Caki2 (cell line): Measurements from ENCODE around the gene DYDC2. TPM values are rescaled to one million over a fixed set of nuclear protein-coding genes. Genes with fewer than 3 reads are reported as not detected.
"Not testable (repeated sequence)": the region's sequence is repeated elsewhere in the genome, so short reads cannot be mapped to it uniquely, and the experiment has no call there.

ENCODE experiments used
- DNase-seq: peaks from one replicate; pipeline ENCODE4 v3.0.0-alpha.2; 2015; ENCODE audit warnings: low read depth
- in situ Hi-C: cut with HindIII; loops from 2 replicates; pipeline ENCODE4 v1.10.0; 2016; ENCODE audit warnings: low sequenced_read_pairs, low pct_unique_long_range_greater_than_20kb, mixed read lengths
- total RNA-seq: library from RNA; depleted of rRNA; stranded (reverse); fragments of >200 nt; shearing (Covaris generic); gene quantifications from 2 replicates; pipeline ENCODE4 v1.2.3, GENCODE V29; 2014; ENCODE audit warnings: low replicate concordance

The DYDC2 gene
- total RNA-seq, 1 experiment from 2014 or later: not detected

DNA sequence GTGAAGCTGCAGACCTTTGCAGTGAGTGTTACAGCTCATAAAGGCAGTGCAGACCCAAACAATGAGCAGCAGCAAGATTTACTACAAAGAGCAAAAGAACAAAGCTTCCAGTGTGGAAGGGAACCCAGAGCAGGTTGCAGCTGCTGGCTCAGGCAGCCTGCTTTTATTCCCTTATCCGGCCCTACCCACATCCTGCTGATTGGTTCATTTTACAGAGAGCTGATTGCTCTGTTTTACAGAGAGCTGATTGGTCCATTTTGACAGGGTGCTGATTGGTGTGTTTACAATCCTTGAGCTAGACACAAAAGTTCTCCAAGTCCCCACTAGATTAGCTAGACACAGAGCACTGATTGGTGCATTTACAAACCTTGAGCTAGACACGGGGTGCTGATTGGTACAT is 2.3 kb downstream of the DYDC2 start:
- DNase-seq, in situ Hi-C loops: not testable (repeated sequence)

GRCh38 chr10:80359644-80360043 is 3.1 kb downstream of the DYDC2 start:
- in situ Hi-C loops: no loop called here
- DNase-seq: no peak

- DNase-seq: no peak
- in situ Hi-C loops: no loop called here
Observed at GRCh38 chr10:80365510-80365909, 8.9 kb downstream of the DYDC2 start.

- in situ Hi-C loops: no loop called here
Observed at GRCh38 chr10:80371467-80371866, 14.9 kb downstream of the DYDC2 start.

GRCh38 chr10:80372675-80373074 is 16.1 kb downstream of the DYDC2 start:
- in situ Hi-C loops: no loop called here
- DNase-seq: no peak

More at GRCh38 chr10:80371467-80371866, 14.9 kb downstream of the DYDC2 start:
- DNase-seq: no peak

GRCh38 chr10:80373502-80373901 is 16.9 kb downstream of the DYDC2 start:
- DNase-seq: no peak
- in situ Hi-C loops: no loop called here

- DNase-seq: no peak
- in situ Hi-C loops: no loop called here
Observed at GRCh38 chr10:80379701-80380100, 23.1 kb downstream of the DYDC2 start.

- DNase-seq: no peak
- in situ Hi-C loops: no loop called here
Observed at GRCh38 chr10:80380185-80380584, 23.6 kb downstream of the DYDC2 start.

GRCh38 chr10:80382989-80383388 is 26.4 kb downstream of the DYDC2 start:
- in situ Hi-C loops: no loop called here
- DNase-seq: peak; percentile 45

DNA sequence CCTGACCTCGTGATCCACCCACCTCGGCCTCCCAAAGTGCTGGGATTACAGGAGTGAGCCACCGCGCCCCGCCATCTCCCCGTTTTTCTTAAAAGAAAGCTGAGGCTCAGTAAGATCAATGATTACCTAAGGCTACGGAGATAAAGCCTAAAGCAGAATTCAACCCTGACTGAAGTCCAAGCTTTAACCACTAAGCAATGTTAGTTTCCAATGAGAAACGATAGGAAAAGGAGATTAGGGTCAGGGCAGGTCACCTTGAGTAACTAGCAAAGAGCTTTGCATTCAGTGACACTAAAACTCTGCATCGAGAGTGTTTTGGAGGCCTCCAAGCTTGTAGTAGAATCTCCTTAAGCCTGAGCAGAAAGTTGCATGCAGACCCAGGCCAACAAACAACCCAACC is 34.2 kb downstream of the DYDC2 start:
- in situ Hi-C loops: no loop called here
- DNase-seq: no peak

DNA sequence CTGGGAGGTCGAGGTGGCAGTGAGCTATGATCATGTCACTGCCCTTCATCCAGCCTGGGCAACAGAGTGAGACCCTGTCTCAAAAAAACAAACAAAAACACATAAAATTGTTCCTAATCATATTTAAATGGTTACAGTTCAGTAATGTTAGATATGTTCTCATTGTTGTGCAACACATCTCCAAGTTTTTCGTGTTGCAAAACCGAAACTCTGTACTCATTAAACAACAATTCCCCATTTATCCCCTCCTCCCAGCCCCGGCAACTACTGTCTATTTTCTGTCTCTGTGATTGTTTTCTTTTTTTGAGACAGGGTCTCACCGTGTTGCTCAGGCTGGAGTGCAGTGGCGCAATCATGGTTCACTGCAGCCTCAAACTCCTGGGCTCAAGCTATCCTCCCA is 35.7 kb downstream of the DYDC2 start:
- in situ Hi-C loops: no loop called here
- no peak for DNase-seq

GRCh38 chr10:80394358-80394916 is 37.9 kb downstream of the DYDC2 start:
- in situ Hi-C loops: no loop called here

GRCh38 chr10:80397014-80397413 is 40.4 kb downstream of the DYDC2 start:
- in situ Hi-C loops: no loop called here
- DNase-seq: no peak

More at GRCh38 chr10:80394358-80394916, 37.9 kb downstream of the DYDC2 start:
- no peak for DNase-seq

DNA sequence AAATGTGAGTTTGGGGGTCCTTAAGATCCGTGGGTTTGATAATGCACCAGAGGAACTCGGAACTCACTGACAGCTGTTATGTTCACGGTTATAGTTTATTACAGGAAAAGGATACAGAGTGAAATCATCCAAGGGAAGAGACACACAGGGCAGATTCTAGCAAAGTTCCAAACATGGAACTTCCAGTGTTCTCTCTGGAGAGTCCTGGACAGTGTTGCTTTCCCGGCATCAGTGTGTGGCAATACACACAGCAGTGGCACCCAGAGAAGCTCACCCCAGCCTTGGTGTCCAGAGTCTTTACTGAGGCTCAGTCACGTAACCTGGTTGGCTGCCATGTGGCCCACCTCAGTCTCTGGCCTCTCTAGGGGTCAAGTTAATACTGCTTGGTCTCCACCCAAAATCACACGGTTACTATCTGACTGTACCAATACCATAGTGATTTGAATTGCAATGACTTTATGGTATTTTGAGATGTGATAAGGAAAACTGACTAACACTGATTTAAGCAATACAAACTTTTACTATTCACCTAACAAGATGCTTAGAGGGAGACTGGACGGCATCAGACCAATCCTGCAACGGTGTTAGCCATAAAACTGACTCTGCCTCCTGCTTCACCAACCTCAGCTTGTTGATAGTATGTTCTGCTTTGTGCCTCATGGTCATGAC is 43.7 kb downstream of the DYDC2 start:
- no peak for DNase-seq
- in situ Hi-C loops: no loop called here

DNA sequence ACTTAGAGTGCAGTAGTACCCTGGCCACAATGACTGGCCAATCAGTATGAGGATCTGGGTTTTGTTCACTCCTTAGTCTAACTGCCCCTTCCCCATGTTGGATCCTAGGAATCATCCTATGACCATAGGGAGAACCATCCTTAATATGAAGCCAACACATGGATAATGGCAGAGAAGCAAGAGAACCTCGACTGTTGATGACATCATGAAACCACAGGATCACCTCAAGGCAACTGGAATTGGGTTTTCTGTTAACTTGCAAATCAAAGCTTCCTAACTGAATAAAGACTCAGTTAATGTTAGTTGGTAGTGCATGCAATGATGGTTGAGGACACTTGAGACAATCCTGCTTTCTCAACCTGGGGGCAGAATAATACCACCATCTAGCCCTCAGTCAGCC is 48.5 kb downstream of the DYDC2 start:
- no peak for DNase-seq
- in situ Hi-C loops: no loop called here

- in situ Hi-C loops: no loop called here
Observed at GRCh38 chr10:80405626-80406025, 49.0 kb downstream of the DYDC2 start.

DNA sequence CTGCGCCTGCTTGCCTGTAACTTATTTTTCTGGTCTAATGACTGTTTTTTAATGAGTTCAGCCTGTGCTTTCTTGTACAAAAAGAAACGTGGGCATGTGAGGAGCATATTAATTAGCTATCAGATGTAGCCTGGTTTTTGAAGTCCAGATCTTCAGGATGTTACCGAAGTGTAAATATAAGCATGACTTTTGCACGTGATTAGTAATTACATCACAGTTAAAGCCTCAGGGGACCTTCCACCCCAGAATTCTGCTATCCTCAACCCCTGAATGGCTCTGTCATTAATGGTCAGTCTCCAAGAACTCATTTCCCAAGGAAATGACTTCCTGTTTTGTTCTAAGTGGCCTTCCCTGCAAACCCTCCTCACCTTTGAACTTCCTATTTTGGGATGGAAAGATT is 49.6 kb downstream of the DYDC2 start:
- no peak for DNase-seq
- in situ Hi-C loops: no loop called here

More at GRCh38 chr10:80405626-80406025, 49.0 kb downstream of the DYDC2 start:
- DNase-seq: no peak

- in situ Hi-C loops: no loop called here
- DNase-seq: peak; percentile 83
Observed at GRCh38 chr10:80407812-80408241, 51.2 kb downstream of the DYDC2 start.

- peak; percentile 77 for DNase-seq
- in situ Hi-C loops: no loop called here
Observed at GRCh38 chr10:80408242-80409101, 51.9 kb downstream of the DYDC2 start, which contains the start of gene PRXL2A. TSS of gene PRXL2A (plus strand) at chr10:80408551. CDS start at chr10:80420468, 11,917 bp downstream.
